ENCODE measurements around the gene ZNF385C.

The ZNF385C gene

DNA sequence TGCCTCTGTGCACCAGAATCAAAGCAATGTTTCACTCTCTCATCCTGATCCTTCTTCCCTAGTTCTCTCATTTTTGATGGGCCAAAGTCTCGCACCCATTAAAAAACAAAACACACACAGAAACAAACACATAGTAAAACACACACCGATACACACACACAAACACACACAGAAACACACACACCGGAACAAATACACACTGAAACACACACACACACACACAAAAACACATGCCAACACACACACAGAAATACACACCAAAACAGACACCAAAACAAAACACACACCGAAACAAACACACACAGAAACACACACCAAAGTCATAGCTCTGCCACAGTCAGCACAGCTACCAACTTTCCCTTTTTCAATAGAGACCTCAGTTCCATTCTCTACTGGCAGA is 33.0 kb upstream of the ZNF385C start:
- ATAC-seq (ENCODE audit: insufficient read depth, low read depth) = no peak
- no peak for DNase-seq
- Histone ChIP-seq H4K20me1 (ENCODE audit: insufficient read depth, low read length) (peaks cover 57% of the 10 kb centered on the region), H3K4me3 (ENCODE audit: low read depth in 1 of 2, low read length in 2 of 2) (no peak overlapping the region), H3K79me2 (ENCODE audit: insufficient read depth, low read length) (peaks cover 63% of the 10 kb centered on the region), H2AFZ (ENCODE audit: low read depth, low read length) (no peak overlapping the region), H3K27me3 (ENCODE audit: insufficient read depth, low read length, poor library complexity) (no peaks in the 10 kb centered on the region), H3K9ac (ENCODE audit: low read depth, low read length) (no peak overlapping the region), H3K9me3 (ENCODE audit: insufficient read depth, low read length, severe bottlenecking) (no peaks in the 10 kb centered on the region), H3K4me2 (ENCODE audit: insufficient read depth, low read length) (no peak overlapping the region), H3K27ac (ENCODE audit: low read length) (no peak overlapping the region), H3K4me1 (ENCODE audit: insufficient read depth, low read length) (0 out of 2 replicates have a peak, but pooled peaks cover 3% of the 10 kb centered on the region), H3K36me3 (ENCODE audit: insufficient read depth, low read length) (peaks cover 80% of the 10 kb centered on the region)
- TF ChIP-seq CTCF (IDR thresholded peaks at IDR 0.05; ENCODE audit: borderline replicate concordance, extremely low read depth, low read length, poor library complexity, severe bottlenecking) (no peak), EZH2 (IDR thresholded peaks at IDR 0.05; ENCODE audit: borderline replicate concordance, low read depth, low read length, severe bottlenecking) (no peak)

GRCh38 chr17:42130310-42130936 is 32.1 kb upstream of the ZNF385C start:
- DNase-seq (no peak), ATAC-seq (ENCODE audit: insufficient read depth, low read depth) (no peak)
- no peak overlapping the region for H2AFZ ChIP-seq (ENCODE audit: low read depth, low read length)
- TF ChIP-seq CTCF (IDR thresholded peaks at IDR 0.05; ENCODE audit: borderline replicate concordance, extremely low read depth, low read length, poor library complexity, severe bottlenecking) (no peak), EZH2 (IDR thresholded peaks at IDR 0.05; ENCODE audit: borderline replicate concordance, low read depth, low read length, severe bottlenecking) (no peak)
- no peak overlapping the region for H3K9ac ChIP-seq (ENCODE audit: low read depth, low read length)
- no peaks in the 10 kb centered on the region for H3K9me3 ChIP-seq (ENCODE audit: insufficient read depth, low read length, severe bottlenecking)
- no peak overlapping the region for H3K4me2 ChIP-seq (ENCODE audit: insufficient read depth, low read length)
- H3K27me3 ChIP-seq (ENCODE audit: insufficient read depth, low read length, poor library complexity) = no peaks in the 10 kb centered on the region
- H3K36me3 ChIP-seq (ENCODE audit: insufficient read depth, low read length) = peaks cover 81% of the 10 kb centered on the region
- H3K4me1 ChIP-seq (ENCODE audit: insufficient read depth, low read length) = 0 out of 2 replicates have a peak, but pooled peaks cover 3% of the 10 kb centered on the region
- peaks cover 55% of the 10 kb centered on the region for H3K79me2 ChIP-seq (ENCODE audit: insufficient read depth, low read length)
- peaks cover 50% of the 10 kb centered on the region for H4K20me1 ChIP-seq (ENCODE audit: insufficient read depth, low read length)
- H3K4me3 ChIP-seq (ENCODE audit: low read depth in 1 of 2, low read length in 2 of 2) = no peak overlapping the region
- no peak overlapping the region for H3K27ac ChIP-seq (ENCODE audit: low read length)

GRCh38 chr17:42129109-42129837 is 31.0 kb upstream of the ZNF385C start:
- ATAC-seq (ENCODE audit: insufficient read depth, low read depth) (no peak), DNase-seq (no peak)
- Histone ChIP-seq H4K20me1 (ENCODE audit: insufficient read depth, low read length) (peaks cover 44% of the 10 kb centered on the region), H3K9ac (ENCODE audit: low read depth, low read length) (no peak overlapping the region), H3K27ac (ENCODE audit: low read length) (no peak overlapping the region), H3K36me3 (ENCODE audit: insufficient read depth, low read length) (peaks cover 85% of the 10 kb centered on the region), H3K27me3 (ENCODE audit: insufficient read depth, low read length, poor library complexity) (no peaks in the 10 kb centered on the region), H2AFZ (ENCODE audit: low read depth, low read length) (no peak overlapping the region), H3K4me2 (ENCODE audit: insufficient read depth, low read length) (no peak overlapping the region), H3K9me3 (ENCODE audit: insufficient read depth, low read length, severe bottlenecking) (no peaks in the 10 kb centered on the region), H3K4me3 (ENCODE audit: low read depth in 1 of 2, low read length in 2 of 2) (no peak overlapping the region), H3K79me2 (ENCODE audit: insufficient read depth, low read length) (peaks cover 44% of the 10 kb centered on the region), H3K4me1 (ENCODE audit: insufficient read depth, low read length) (0 out of 2 replicates have a peak, but pooled peaks cover 3% of the 10 kb centered on the region)
- TF ChIP-seq EZH2 (IDR thresholded peaks at IDR 0.05; ENCODE audit: borderline replicate concordance, low read depth, low read length, severe bottlenecking) = no peak
- TF ChIP-seq CTCF (IDR thresholded peaks at IDR 0.05; ENCODE audit: borderline replicate concordance, extremely low read depth, low read length, poor library complexity, severe bottlenecking) = no peak
